Panc1 (cell line): ENCODE data around the gene CAND2. TPM values are rescaled to one million over a fixed set of nuclear protein-coding genes. Genes with fewer than 3 reads are reported as not detected.

ENCODE experiments used
- ATAC-seq: fragments of 200-7000 bp; cut with Tn5 transposase; 2 replicates; pipeline ENCODE4 v1.9.1; 2020; ENCODE audit warnings: mild to moderate bottlenecking, moderate library complexity
- BruUV-seq: library from RNA; stranded (reverse); fragments of 400-500 nt; replicated peaks from 2 replicates; lab custom pipeline; 2021; lab: Mats Ljungman, UMichigan
- CTCF ChIA-PET: fragments of 300-600 bp; sonication (Branson Sonifier 250); formaldehyde crosslinking; loops from one replicate; lab custom pipeline; 2022; ENCODE audit warnings: antibody characterized with exemption; lab: Charles Lee
- POLR2A ChIA-PET: fragments of 300-600 bp; sonication (Branson Sonifier 250); formaldehyde crosslinking; loops from one replicate; lab custom pipeline; 2022; ENCODE audit warnings: antibody characterized with exemption; lab: Charles Lee
- DNase-seq: peaks from one replicate; pipeline ENCODE4 v3.0.0-alpha.2; 2010; ENCODE audit warnings: low read depth, low spot score
- H3K27ac ChIP-seq: 2 replicates; pipeline ENCODE4 v1.5.1; 2011; ENCODE audit warnings: mild to moderate bottlenecking, low read length, inconsistent platforms
- H3K27me3 ChIP-seq: fragments of 200-500 bp; sonication (Bioruptor generic); 2 replicates; pipeline ENCODE4 v1.6.0; 2014; ENCODE audit warnings: low read length, inconsistent platforms; ENCODE audit not compliant: control insufficient read depth, insufficient read depth
- H3K36me3 ChIP-seq: fragments of 200-500 bp; sonication (Bioruptor generic); 2 replicates; pipeline ENCODE4 v1.5.1; 2014; ENCODE audit warnings: inconsistent platforms, mild to moderate bottlenecking, low read length, moderate library complexity; ENCODE audit not compliant: control insufficient read depth, insufficient read depth
- H3K4me1 ChIP-seq: 2 replicates; pipeline ENCODE4 v1.5.1; 2011; ENCODE audit warnings: inconsistent platforms, mild to moderate bottlenecking, low read length, moderate library complexity; ENCODE audit not compliant: control insufficient read depth, insufficient read depth
- H3K4me3 ChIP-seq, 2 experiments: 2 replicates each; pipeline ENCODE4 v1.5.1; 2011 to 2012; ENCODE audit warnings: low read depth in 2 of 2, low read length in 2 of 2, mild to moderate bottlenecking in 2 of 2, inconsistent platforms in 1 of 2, moderate library complexity in 1 of 2
- H3K9me3 ChIP-seq: fragments of 200-500 bp; sonication (Bioruptor generic); 2 replicates; pipeline ENCODE4 v1.5.1; 2014; ENCODE audit warnings: low read depth, mild to moderate bottlenecking, inconsistent platforms, low read length, moderate library complexity; ENCODE audit not compliant: control insufficient read depth, insufficient read depth
- POLR2AphosphoS5 ChIP-seq: IDR thresholded peaks from 2 replicates; pipeline ENCODE4 v1.6.1; 2012; ENCODE audit warnings: mild to moderate bottlenecking, low read depth, low read length, moderate library complexity
- SIN3A ChIP-seq: IDR thresholded peaks from 2 replicates; pipeline ENCODE4 v1.6.1; 2012; ENCODE audit warnings: low read depth, mild to moderate bottlenecking, low read length, moderate library complexity, borderline replicate concordance; ENCODE audit not compliant: insufficient read depth
- TCF7L2 ChIP-seq: IDR thresholded peaks from 2 replicates; pipeline ENCODE4 v1.6.1; 2011; ENCODE audit warnings: mild to moderate bottlenecking, low read depth, low read length, inconsistent platforms
- in situ Hi-C: cut with HindIII; loops from 2 replicates; pipeline ENCODE4 v1.10.0; 2016; ENCODE audit warnings: low sequenced_read_pairs, low pct_unique_long_range_greater_than_20kb
- intact Hi-C: fragments of 100-400 bp; cut with micrococcal nuclease; formaldehyde crosslinking; loops from one replicate; pipeline ENCODE4 v1.10.0; 2022; ENCODE audit not compliant: unreplicated experiment
- total RNA-seq: library from RNA; stranded (reverse); gene quantifications from one replicate; pipeline ENCODE4 v1.2.1, GENCODE V29; 2021; ENCODE audit not compliant: unreplicated experiment
- TF ChIP-seq, protein P1 (sequence below): fragments of 450-650 bp; IDR thresholded peaks from 2 replicates; pipeline ENCODE4 v1.5.1; 2017; ENCODE audit warnings: mild to moderate bottlenecking
- TF ChIP-seq, protein P2 (sequence below), 2 experiments: IDR thresholded peaks; 2 replicates each; pipeline ENCODE4 v1.6.1; 2011 to 2012; ENCODE audit warnings: low read depth in 2 of 2, control low read depth in 1 of 2, low read length in 1 of 2, mild to moderate bottlenecking in 1 of 2, moderate library complexity in 1 of 2; ENCODE audit not compliant: insufficient read depth in 1 of 2

The CAND2 gene
- total RNA-seq, 1 experiment from 2014 or later: 0.13 TPM

DNA sequence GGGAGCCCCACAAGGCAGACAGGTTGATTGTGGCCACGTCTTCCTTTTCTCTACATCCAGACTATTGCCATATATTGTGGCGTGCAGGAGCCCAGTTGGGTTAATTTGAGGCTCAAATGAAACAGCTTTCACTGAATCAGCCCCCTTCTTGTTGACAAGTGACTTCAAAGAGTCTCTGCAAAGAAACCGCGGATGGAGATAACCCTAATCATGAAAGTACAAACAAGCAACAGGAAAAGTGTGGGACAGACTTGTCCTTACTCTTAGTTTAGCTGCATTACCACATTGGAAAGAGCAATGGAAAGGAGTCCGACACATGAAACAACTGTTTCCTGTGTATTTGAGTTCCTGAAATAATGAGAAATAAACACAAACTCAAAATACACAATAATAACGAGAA, 40.7 kb upstream of the CAND2 start:
- POLR2A ChIA-PET: no interaction called here
- Histone ChIP-seq H3K27me3 (no peaks in the 10 kb centered on the region), H3K4me1 (peaks cover 13% of the 10 kb centered on the region), H3K27ac (no peak overlapping the region), H3K36me3 (no peaks in the 10 kb centered on the region), H3K4me3 (no peak overlapping the region), H3K9me3 (no peaks in the 10 kb centered on the region)
- no peak for ATAC-seq
- BruUV-seq: no TSS peak
- CTCF ChIA-PET: no interaction called here
- no peak for DNase-seq
- in situ Hi-C loops (no loop called here), intact Hi-C loops (no loop called here)
- TF ChIP-seq TCF7L2 (no peak), SIN3A (no peak), POLR2AphosphoS5 (no peak)
- TF ChIP-seq, protein P1, sequence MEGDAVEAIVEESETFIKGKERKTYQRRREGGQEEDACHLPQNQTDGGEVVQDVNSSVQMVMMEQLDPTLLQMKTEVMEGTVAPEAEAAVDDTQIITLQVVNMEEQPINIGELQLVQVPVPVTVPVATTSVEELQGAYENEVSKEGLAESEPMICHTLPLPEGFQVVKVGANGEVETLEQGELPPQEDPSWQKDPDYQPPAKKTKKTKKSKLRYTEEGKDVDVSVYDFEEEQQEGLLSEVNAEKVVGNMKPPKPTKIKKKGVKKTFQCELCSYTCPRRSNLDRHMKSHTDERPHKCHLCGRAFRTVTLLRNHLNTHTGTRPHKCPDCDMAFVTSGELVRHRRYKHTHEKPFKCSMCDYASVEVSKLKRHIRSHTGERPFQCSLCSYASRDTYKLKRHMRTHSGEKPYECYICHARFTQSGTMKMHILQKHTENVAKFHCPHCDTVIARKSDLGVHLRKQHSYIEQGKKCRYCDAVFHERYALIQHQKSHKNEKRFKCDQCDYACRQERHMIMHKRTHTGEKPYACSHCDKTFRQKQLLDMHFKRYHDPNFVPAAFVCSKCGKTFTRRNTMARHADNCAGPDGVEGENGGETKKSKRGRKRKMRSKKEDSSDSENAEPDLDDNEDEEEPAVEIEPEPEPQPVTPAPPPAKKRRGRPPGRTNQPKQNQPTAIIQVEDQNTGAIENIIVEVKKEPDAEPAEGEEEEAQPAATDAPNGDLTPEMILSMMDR: no peak
- TF ChIP-seq, protein P2, sequence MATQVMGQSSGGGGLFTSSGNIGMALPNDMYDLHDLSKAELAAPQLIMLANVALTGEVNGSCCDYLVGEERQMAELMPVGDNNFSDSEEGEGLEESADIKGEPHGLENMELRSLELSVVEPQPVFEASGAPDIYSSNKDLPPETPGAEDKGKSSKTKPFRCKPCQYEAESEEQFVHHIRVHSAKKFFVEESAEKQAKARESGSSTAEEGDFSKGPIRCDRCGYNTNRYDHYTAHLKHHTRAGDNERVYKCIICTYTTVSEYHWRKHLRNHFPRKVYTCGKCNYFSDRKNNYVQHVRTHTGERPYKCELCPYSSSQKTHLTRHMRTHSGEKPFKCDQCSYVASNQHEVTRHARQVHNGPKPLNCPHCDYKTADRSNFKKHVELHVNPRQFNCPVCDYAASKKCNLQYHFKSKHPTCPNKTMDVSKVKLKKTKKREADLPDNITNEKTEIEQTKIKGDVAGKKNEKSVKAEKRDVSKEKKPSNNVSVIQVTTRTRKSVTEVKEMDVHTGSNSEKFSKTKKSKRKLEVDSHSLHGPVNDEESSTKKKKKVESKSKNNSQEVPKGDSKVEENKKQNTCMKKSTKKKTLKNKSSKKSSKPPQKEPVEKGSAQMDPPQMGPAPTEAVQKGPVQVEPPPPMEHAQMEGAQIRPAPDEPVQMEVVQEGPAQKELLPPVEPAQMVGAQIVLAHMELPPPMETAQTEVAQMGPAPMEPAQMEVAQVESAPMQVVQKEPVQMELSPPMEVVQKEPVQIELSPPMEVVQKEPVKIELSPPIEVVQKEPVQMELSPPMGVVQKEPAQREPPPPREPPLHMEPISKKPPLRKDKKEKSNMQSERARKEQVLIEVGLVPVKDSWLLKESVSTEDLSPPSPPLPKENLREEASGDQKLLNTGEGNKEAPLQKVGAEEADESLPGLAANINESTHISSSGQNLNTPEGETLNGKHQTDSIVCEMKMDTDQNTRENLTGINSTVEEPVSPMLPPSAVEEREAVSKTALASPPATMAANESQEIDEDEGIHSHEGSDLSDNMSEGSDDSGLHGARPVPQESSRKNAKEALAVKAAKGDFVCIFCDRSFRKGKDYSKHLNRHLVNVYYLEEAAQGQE (IDR thresholded peaks at IDR 0.05; ENCODE audit: insufficient read depth in 1 of 2, low read depth in 2 of 2, low read length in 1 of 2): no peak

DNA sequence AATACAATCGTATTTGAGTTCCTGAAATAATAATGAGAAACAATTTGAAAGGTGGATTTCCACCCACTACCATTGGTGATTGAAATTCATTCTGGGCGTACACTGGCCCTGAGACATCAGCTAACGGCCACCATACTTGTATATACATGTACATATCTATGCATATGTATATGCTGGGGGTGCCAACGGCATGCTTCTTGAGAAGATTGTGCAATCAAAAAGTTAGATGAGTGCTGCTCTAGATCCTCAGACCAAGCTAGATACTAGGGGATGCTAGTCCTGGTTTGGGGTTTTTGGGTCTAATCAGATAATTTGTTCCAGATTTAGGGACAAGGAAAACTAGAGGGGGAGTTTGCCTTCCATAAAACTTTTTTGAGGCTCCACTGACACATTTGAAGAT, 40.3 kb upstream of the CAND2 start:
- intact Hi-C loops (no loop called here), in situ Hi-C loops (no loop called here)
- Histone ChIP-seq H3K27me3 (no peaks in the 10 kb centered on the region), H3K4me3 (no peak overlapping the region), H3K4me1 (peaks cover 13% of the 10 kb centered on the region), H3K9me3 (no peaks in the 10 kb centered on the region), H3K27ac (no peak overlapping the region), H3K36me3 (no peaks in the 10 kb centered on the region)
- CTCF ChIA-PET: no interaction called here
- no peak for DNase-seq
- POLR2A ChIA-PET: no interaction called here
- no peak for ATAC-seq
- TF ChIP-seq TCF7L2 (no peak), SIN3A (no peak), POLR2AphosphoS5 (no peak)
- TF ChIP-seq, protein P2 (IDR thresholded peaks at IDR 0.05; ENCODE audit: insufficient read depth in 1 of 2, low read depth in 2 of 2, low read length in 1 of 2): no peak
- TF ChIP-seq, protein P1: no peak
- no TSS peak for BruUV-seq
